ENCODE measurements around the gene AGO3.
A peak's percentile ranks its signal among the peaks of the same experiment; 100 is the strongest.

Gene AGO3

DNA sequence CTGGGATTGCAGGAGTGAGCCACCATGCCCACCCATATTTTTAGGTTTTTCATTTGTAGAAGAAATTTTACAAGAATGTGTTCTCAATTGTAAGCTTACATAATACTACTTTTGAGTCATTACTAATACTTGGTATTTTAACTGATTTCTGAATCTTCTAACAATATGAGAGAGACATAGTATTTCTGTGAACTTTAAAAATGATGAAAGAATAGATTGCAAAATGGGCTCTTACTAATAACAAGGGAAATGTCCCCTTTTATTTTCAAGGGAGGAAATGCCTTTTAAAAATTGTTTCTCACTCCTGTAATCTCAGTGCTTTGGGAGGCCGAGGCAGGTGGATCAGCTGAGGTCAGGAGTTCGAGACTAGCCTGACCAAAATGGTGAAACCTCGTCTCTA lies 5.9 kb downstream of the AGO3 start:
- Histone ChIP-seq H3K18ac (ENCODE audit: low read depth in 1 of 2, low read length in 2 of 2) (no peak overlapping the region), H3K79me1 (replicated peaks; ENCODE audit: low read length, poor library complexity, severe bottlenecking) (peaks cover 8% of the 10 kb centered on the region), H2AK5ac (ENCODE audit: low read length, severe bottlenecking) (no peak overlapping the region), H3K9ac (ENCODE audit: low read length) (no peak overlapping the region), H2BK120ac (ENCODE audit: low read depth, low read length) (no peak overlapping the region), H2BK5ac (ENCODE audit: low read depth, low read length, poor library complexity, severe bottlenecking) (no peak overlapping the region), H3K27ac (ENCODE audit: low read length, poor library complexity, severe bottlenecking) (no peak overlapping the region), H2BK15ac (ENCODE audit: low read depth, poor library complexity, severe bottlenecking) (no peak overlapping the region), H3K4me3 (ENCODE audit: insufficient read depth in 1 of 2, low read depth in 1 of 2, low read length in 2 of 2) (no peak overlapping the region), H3K14ac (ENCODE audit: low read length in 2 of 2) (no peak overlapping the region), H3K4me2 (ENCODE audit: low read length, poor library complexity, severe bottlenecking) (no peak overlapping the region), H4K8ac (ENCODE audit: low read length) (no peak overlapping the region), H3K4ac (ENCODE audit: low read depth in 1 of 2, low read length in 2 of 2) (no peak overlapping the region), H4K91ac (ENCODE audit: low read length) (no peak overlapping the region), H2AFZ (ENCODE audit: low read depth, low read length) (no peak overlapping the region), H2BK12ac (ENCODE audit: low read length in 2 of 2) (no peak overlapping the region), H3K23ac (ENCODE audit: low read length in 2 of 2) (no peak overlapping the region), H3K9me3 (ENCODE audit: control insufficient read depth, low read length) (no peaks in the 10 kb centered on the region), H3K36me3 (ENCODE audit: control insufficient read depth in 1 of 2, insufficient read depth in 2 of 2, low read depth in 1 of 2, low read length in 2 of 2) (no peaks in the 10 kb centered on the region), H3K27me3 (ENCODE audit: control insufficient read depth in 1 of 2, insufficient read depth in 1 of 2, low read length in 2 of 2) (no peaks in the 10 kb centered on the region), H3K4me1 (ENCODE audit: control insufficient read depth, insufficient read depth, low read depth, low read length) (peaks cover 3% of the 10 kb centered on the region)
- 98% methylated on average over 3 of the region's 3 CpGs for WGBS
- no peak for DNase-seq

GRCh38 chr1:35939484-35939883 lies 8.6 kb downstream of the AGO3 start:
- Histone ChIP-seq H3K79me1 (replicated peaks; ENCODE audit: low read length, poor library complexity, severe bottlenecking) (peaks cover 8% of the 10 kb centered on the region), H3K4me1 (ENCODE audit: control insufficient read depth, insufficient read depth, low read depth, low read length) (no peaks in the 10 kb centered on the region), H2BK15ac (ENCODE audit: low read depth, poor library complexity, severe bottlenecking) (no peak overlapping the region), H3K18ac (ENCODE audit: low read depth in 1 of 2, low read length in 2 of 2) (no peak overlapping the region), H4K91ac (ENCODE audit: low read length) (no peak overlapping the region), H2AFZ (ENCODE audit: low read depth, low read length) (no peak overlapping the region), H3K23ac (ENCODE audit: low read length in 2 of 2) (no peak overlapping the region), H3K36me3 (ENCODE audit: control insufficient read depth in 1 of 2, insufficient read depth in 2 of 2, low read depth in 1 of 2, low read length in 2 of 2) (no peaks in the 10 kb centered on the region), H3K27me3 (ENCODE audit: control insufficient read depth in 1 of 2, insufficient read depth in 1 of 2, low read length in 2 of 2) (no peaks in the 10 kb centered on the region), H3K4me2 (ENCODE audit: low read length, poor library complexity, severe bottlenecking) (no peak overlapping the region), H3K14ac (ENCODE audit: low read length in 2 of 2) (no peak overlapping the region), H2BK5ac (ENCODE audit: low read depth, low read length, poor library complexity, severe bottlenecking) (no peak overlapping the region), H2BK12ac (ENCODE audit: low read length in 2 of 2) (no peak overlapping the region), H3K9ac (ENCODE audit: low read length) (no peak overlapping the region), H4K8ac (ENCODE audit: low read length) (no peak overlapping the region), H3K9me3 (ENCODE audit: control insufficient read depth, low read length) (no peaks in the 10 kb centered on the region), H3K4ac (ENCODE audit: low read depth in 1 of 2, low read length in 2 of 2) (no peak overlapping the region), H3K4me3 (ENCODE audit: insufficient read depth in 1 of 2, low read depth in 1 of 2, low read length in 2 of 2) (no peak overlapping the region), H2BK120ac (ENCODE audit: low read depth, low read length) (no peak overlapping the region), H2AK5ac (ENCODE audit: low read length, severe bottlenecking) (no peak overlapping the region), H3K27ac (ENCODE audit: low read length, poor library complexity, severe bottlenecking) (no peak overlapping the region)
- DNase-seq, result no peak
- no CpG with 5 or more reads among the region's 3 CpGs for WGBS

GRCh38 chr1:35945327-35945726 lies 14.4 kb downstream of the AGO3 start:
- Histone ChIP-seq H4K8ac (ENCODE audit: low read length) (no peak overlapping the region), H3K27ac (ENCODE audit: low read length, poor library complexity, severe bottlenecking) (no peak overlapping the region), H2BK15ac (ENCODE audit: low read depth, poor library complexity, severe bottlenecking) (no peak overlapping the region), H2BK12ac (ENCODE audit: low read length in 2 of 2) (no peak overlapping the region), H2BK5ac (ENCODE audit: low read depth, low read length, poor library complexity, severe bottlenecking) (no peak overlapping the region), H3K9me3 (ENCODE audit: control insufficient read depth, low read length) (no peaks in the 10 kb centered on the region), H3K4me1 (ENCODE audit: control insufficient read depth, insufficient read depth, low read depth, low read length) (no peaks in the 10 kb centered on the region), H3K23ac (ENCODE audit: low read length in 2 of 2) (no peak overlapping the region), H2AK5ac (ENCODE audit: low read length, severe bottlenecking) (no peak overlapping the region), H3K4ac (ENCODE audit: low read depth in 1 of 2, low read length in 2 of 2) (no peak overlapping the region), H3K79me1 (replicated peaks; ENCODE audit: low read length, poor library complexity, severe bottlenecking) (peaks cover 16% of the 10 kb centered on the region), H3K4me2 (ENCODE audit: low read length, poor library complexity, severe bottlenecking) (no peak overlapping the region), H3K27me3 (ENCODE audit: control insufficient read depth in 1 of 2, insufficient read depth in 1 of 2, low read length in 2 of 2) (no peaks in the 10 kb centered on the region), H2BK120ac (ENCODE audit: low read depth, low read length) (no peak overlapping the region), H3K9ac (ENCODE audit: low read length) (no peak overlapping the region), H4K91ac (ENCODE audit: low read length) (no peak overlapping the region), H3K14ac (ENCODE audit: low read length in 2 of 2) (no peak overlapping the region), H3K4me3 (ENCODE audit: insufficient read depth in 1 of 2, low read depth in 1 of 2, low read length in 2 of 2) (no peak overlapping the region), H2AFZ (ENCODE audit: low read depth, low read length) (no peak overlapping the region), H3K18ac (ENCODE audit: low read depth in 1 of 2, low read length in 2 of 2) (no peak overlapping the region), H3K36me3 (ENCODE audit: control insufficient read depth in 1 of 2, insufficient read depth in 2 of 2, low read depth in 1 of 2, low read length in 2 of 2) (peaks cover 0 to 15% of the 10 kb centered on the region in 2 experiments)
- DNase-seq, result peak; percentile 34
- WGBS, result 100% methylated on average over 1 of the region's 2 CpGs

- Histone ChIP-seq H3K23ac (ENCODE audit: low read length in 2 of 2) (no peak overlapping the region), H3K4me1 (ENCODE audit: control insufficient read depth, insufficient read depth, low read depth, low read length) (no peaks in the 10 kb centered on the region), H3K9me3 (ENCODE audit: control insufficient read depth, low read length) (no peaks in the 10 kb centered on the region), H3K4me2 (ENCODE audit: low read length, poor library complexity, severe bottlenecking) (no peak overlapping the region), H3K36me3 (ENCODE audit: control insufficient read depth in 1 of 2, insufficient read depth in 2 of 2, low read depth in 1 of 2, low read length in 2 of 2) (peaks cover 0 to 19% of the 10 kb centered on the region in 2 experiments), H3K27me3 (ENCODE audit: control insufficient read depth in 1 of 2, insufficient read depth in 1 of 2, low read length in 2 of 2) (no peaks in the 10 kb centered on the region), H4K91ac (ENCODE audit: low read length) (no peak overlapping the region), H3K18ac (ENCODE audit: low read depth in 1 of 2, low read length in 2 of 2) (no peak overlapping the region), H2BK15ac (ENCODE audit: low read depth, poor library complexity, severe bottlenecking) (no peak overlapping the region), H3K4me3 (ENCODE audit: insufficient read depth in 1 of 2, low read depth in 1 of 2, low read length in 2 of 2) (no peak overlapping the region), H2BK12ac (ENCODE audit: low read length in 2 of 2) (no peak overlapping the region), H2AFZ (ENCODE audit: low read depth, low read length) (no peak overlapping the region), H2BK5ac (ENCODE audit: low read depth, low read length, poor library complexity, severe bottlenecking) (no peak overlapping the region), H3K14ac (ENCODE audit: low read length in 2 of 2) (no peak overlapping the region), H3K4ac (ENCODE audit: low read depth in 1 of 2, low read length in 2 of 2) (no peak overlapping the region), H4K8ac (ENCODE audit: low read length) (no peak overlapping the region), H3K9ac (ENCODE audit: low read length) (no peak overlapping the region), H2BK120ac (ENCODE audit: low read depth, low read length) (no peak overlapping the region), H2AK5ac (ENCODE audit: low read length, severe bottlenecking) (no peak overlapping the region), H3K79me1 (replicated peaks; ENCODE audit: low read length, poor library complexity, severe bottlenecking) (peaks cover 16% of the 10 kb centered on the region), H3K27ac (ENCODE audit: low read length, poor library complexity, severe bottlenecking) (no peak overlapping the region)
- peak; percentile 52 for DNase-seq
- WGBS, result 42% methylated on average over 2 of the region's 2 CpGs
These were observed 16.6 kb downstream of the AGO3 start for GRCh38 chr1:35947547-35947946.

Measured in mesenchymal stem cell (in vitro differentiated cells and primary cell).